Neuronal stem cell (in vitro differentiated cells): Measurements from ENCODE around the gene PSKH1.

Experiments
- DNase-seq: peaks from one replicate; pipeline ENCODE4 v3.0.0-alpha.2; 2013; ENCODE audit warnings: low spot score
- H2AFZ ChIP-seq: one replicate; pipeline ENCODE4 v1.6.1; 2013; ENCODE audit warnings: mild to moderate bottlenecking, low read length, inconsistent platforms
- H2AK5ac ChIP-seq: 2 replicates; pipeline ENCODE4 v1.6.1; 2013; ENCODE audit warnings: low read depth, mild to moderate bottlenecking, inconsistent platforms, low read length, moderate library complexity, mixed read lengths
- H2BK120ac ChIP-seq: 2 replicates; pipeline ENCODE4 v1.6.1; 2013; ENCODE audit warnings: low read depth, mild to moderate bottlenecking, inconsistent platforms, low read length, moderate library complexity, mixed read lengths
- H2BK12ac ChIP-seq: one replicate; pipeline ENCODE4 v1.6.1; 2013; ENCODE audit warnings: low read length, inconsistent platforms
- H2BK15ac ChIP-seq: 2 replicates; pipeline ENCODE4 v1.6.1; 2013; ENCODE audit warnings: mild to moderate bottlenecking, low read length, inconsistent platforms, mixed read lengths
- H2BK5ac ChIP-seq: one replicate; pipeline ENCODE4 v1.6.1; 2013; ENCODE audit warnings: inconsistent platforms, mild to moderate bottlenecking, low read length, moderate library complexity
- H3K14ac ChIP-seq: one replicate; pipeline ENCODE4 v1.6.1; 2013; ENCODE audit warnings: low read length, inconsistent platforms
- H3K18ac ChIP-seq: 2 replicates; pipeline ENCODE4 v1.6.1; 2013; ENCODE audit warnings: low read length, inconsistent platforms
- H3K23ac ChIP-seq: 2 replicates; pipeline ENCODE4 v1.6.1; 2013; ENCODE audit warnings: low read depth, mild to moderate bottlenecking, mixed read lengths, low read length, inconsistent platforms; ENCODE audit not compliant: poor library complexity
- H3K27ac ChIP-seq: replicated peaks from 3 replicates; pipeline ENCODE4 v1.5.1; 2013; ENCODE audit warnings: low read length, inconsistent platforms
- H3K27me3 ChIP-seq, 3 experiments: 2 replicates each; pipeline ENCODE4 v1.6.1; 2013; ENCODE audit warnings: low read length in 3 of 3, mild to moderate bottlenecking in 2 of 3, inconsistent platforms in 1 of 3, low read depth in 1 of 3, mixed read lengths in 1 of 3, moderate library complexity in 1 of 3; ENCODE audit not compliant: control insufficient read depth in 3 of 3, insufficient read depth in 3 of 3
- H3K36me3 ChIP-seq, 2 donors: replicated peaks in 1 of 2; 2 replicates each; pipeline ENCODE4 v1.6.1; 2013; ENCODE audit warnings: low read length in 2 of 2; ENCODE audit not compliant: control insufficient read depth in 2 of 2, insufficient read depth in 2 of 2
- H3K4ac ChIP-seq: 2 replicates; pipeline ENCODE4 v1.6.1; 2013; ENCODE audit warnings: inconsistent platforms, mild to moderate bottlenecking, low read length, moderate library complexity
- H3K4me1 ChIP-seq, 2 donors: 1 replicate in 1 of 2; 2 replicates in 1 of 2; pipeline ENCODE4 v1.6.1; 2013; ENCODE audit warnings: low read length in 2 of 2, low read depth in 1 of 2; ENCODE audit not compliant: control insufficient read depth in 2 of 2, insufficient read depth in 1 of 2
- H3K4me2 ChIP-seq: one replicate; pipeline ENCODE4 v1.6.1; 2013; ENCODE audit warnings: mild to moderate bottlenecking, low read length, inconsistent platforms; ENCODE audit not compliant: insufficient read depth, poor library complexity, severe bottlenecking
- H3K4me3 ChIP-seq, 2 donors: 2 replicates each; pipeline ENCODE4 v1.5.1; 2013; ENCODE audit warnings: low read length in 2 of 2, mild to moderate bottlenecking in 2 of 2, inconsistent platforms in 1 of 2, moderate library complexity in 1 of 2
- H3K79me1 ChIP-seq: one replicate; pipeline ENCODE4 v1.6.1; 2013; ENCODE audit warnings: low read depth, mild to moderate bottlenecking, inconsistent platforms, low read length, moderate library complexity
- H3K9ac ChIP-seq: one replicate; pipeline ENCODE4 v1.6.1; 2013; ENCODE audit warnings: mild to moderate bottlenecking, low read depth, low read length, inconsistent platforms; ENCODE audit not compliant: poor library complexity
- H3K9me3 ChIP-seq, 2 donors: replicated peaks in 1 of 2; 2 replicates each; pipeline versions ENCODE3 to v1.6.1; 2013; ENCODE audit warnings: low read length in 2 of 2, mild to moderate bottlenecking in 2 of 2, inconsistent platforms in 1 of 2, low read depth in 1 of 2, mixed read lengths in 1 of 2, moderate library complexity in 1 of 2; ENCODE audit not compliant: control insufficient read depth in 2 of 2, insufficient read depth in 1 of 2
- H4K8ac ChIP-seq: one replicate; pipeline ENCODE4 v1.6.1; 2013; ENCODE audit warnings: low read depth, mild to moderate bottlenecking, inconsistent platforms, low read length, moderate library complexity
- H4K91ac ChIP-seq: one replicate; pipeline ENCODE4 v1.6.1; 2013; ENCODE audit warnings: low read length, low read depth, mild to moderate bottlenecking, inconsistent platforms; ENCODE audit not compliant: poor library complexity
- WGBS, 2 donors: extraction: QIAGEN DNeasy Blood & Tissue Kit; methylation state at CpG; one replicate each; pipeline ENCODE4 v1.1.7; 2013; ENCODE audit warnings: missing lambda C conversion rate in 2 of 2, mixed read lengths in 1 of 2; ENCODE audit not compliant: insufficient read length in 2 of 2, insufficient replicate concordance in 1 of 2; ENCODE audit errors: extremely low coverage in 2 of 2; 5-methylcytosine and 5-hydroxymethylcytosine counted together

The PSKH1 gene

GRCh38 chr16:67942510-67943255 is 49.6 kb downstream of the PSKH1 start:
- H4K91ac ChIP-seq = no peak overlapping the region
- H3K4ac ChIP-seq = no peak overlapping the region
- peaks cover 0 to 2% of the 10 kb centered on the region in 2 donors for H3K9me3 ChIP-seq
- DNase-seq = no peak
- peak overlapping the region in 1 of 2 donors; percentile 2 for H3K4me3 ChIP-seq
- peak overlapping the region; percentile 28 for H3K18ac ChIP-seq
- H3K23ac ChIP-seq = peak overlapping the region; percentile 57
- H3K9ac ChIP-seq = peak overlapping the region; percentile 60
- WGBS, 2 donors = no CpG with 5 or more reads among the region's 27 CpGs
- H3K4me1 ChIP-seq = peaks cover 7 to 9% of the 10 kb centered on the region in 2 donors
- H2AFZ ChIP-seq = no peak overlapping the region
- H2AK5ac ChIP-seq = peak overlapping the region; percentile 81
- no peak overlapping the region for H2BK15ac ChIP-seq
- H4K8ac ChIP-seq = peak overlapping the region; percentile 82
- no peak overlapping the region for H3K4me2 ChIP-seq
- H3K14ac ChIP-seq = no peak overlapping the region
- H2BK12ac ChIP-seq = no peak overlapping the region
- no peak overlapping the region for H2BK120ac ChIP-seq
- H3K36me3 ChIP-seq = peaks cover 46 to 63% of the 10 kb centered on the region in 2 donors
- H3K27ac ChIP-seq = no peak overlapping the region
- peaks cover 18% of the 10 kb centered on the region for H3K79me1 ChIP-seq
- H2BK5ac ChIP-seq = no peak overlapping the region
- H3K27me3 ChIP-seq = no peaks in the 10 kb centered on the region

- peaks cover 7 to 9% of the 10 kb centered on the region in 2 donors for H3K4me1 ChIP-seq
- peak overlapping the region; percentile 82 for H4K8ac ChIP-seq
- H3K4me2 ChIP-seq = no peak overlapping the region
- H2BK120ac ChIP-seq = no peak overlapping the region
- no peak for DNase-seq
- H3K9me3 ChIP-seq = peaks cover 0 to 2% of the 10 kb centered on the region in 2 donors
- no peak overlapping the region for H2AFZ ChIP-seq
- no peak overlapping the region for H2AK5ac ChIP-seq
- H3K36me3 ChIP-seq = peaks cover 51 to 69% of the 10 kb centered on the region in 2 donors
- peaks cover 18% of the 10 kb centered on the region for H3K79me1 ChIP-seq
- no CpG with 5 or more reads among the region's 6 CpGs for WGBS, 2 donors
- no peak overlapping the region for H2BK5ac ChIP-seq
- no peak overlapping the region for H3K23ac ChIP-seq
- peak overlapping the region; percentile 33 for H3K18ac ChIP-seq
- H3K14ac ChIP-seq = no peak overlapping the region
- no peaks in the 10 kb centered on the region for H3K27me3 ChIP-seq
- H3K4me3 ChIP-seq = no peak overlapping the region
- H4K91ac ChIP-seq = no peak overlapping the region
- H3K4ac ChIP-seq = no peak overlapping the region
- no peak overlapping the region for H3K27ac ChIP-seq
- no peak overlapping the region for H2BK12ac ChIP-seq
- no peak overlapping the region for H2BK15ac ChIP-seq
- no peak overlapping the region for H3K9ac ChIP-seq
Measured at GRCh38 chr16:67943256-67943618, 50.2 kb downstream of the PSKH1 start.

GRCh38 chr16:67943619-67944504 is 50.8 kb downstream of the PSKH1 start, which contains the start of gene LCAT:
TSS of gene LCAT (minus strand) at chr16:67944120. CDS start at chr16:67944101, 19 bp downstream.
- H3K23ac ChIP-seq = peak within 1 kb of the TSS; percentile 94
- WGBS, 2 donors = no CpG with 5 or more reads among the region's 23 CpGs
- H3K9ac ChIP-seq = peak within 1 kb of the TSS; percentile 34
- no peak for DNase-seq
- no peak within 1 kb of the TSS for H4K91ac ChIP-seq
- no peak within 1 kb of the TSS for H3K4ac ChIP-seq
- no peak within 1 kb of the TSS for H2BK5ac ChIP-seq
- no peak within 1 kb of the TSS for H3K14ac ChIP-seq
- H2BK12ac ChIP-seq = no peak within 1 kb of the TSS
- H3K79me1 ChIP-seq = peaks cover 18% of the 10 kb centered on the region
- H3K4me3 ChIP-seq = peak within 1 kb of the TSS in 1 of 2 donors; percentile 43
- peak within 1 kb of the TSS; percentile 42 for H3K18ac ChIP-seq
- H3K27ac ChIP-seq = peak within 1 kb of the TSS; percentile 41
- peaks cover 57 to 75% of the 10 kb centered on the region in 2 donors for H3K36me3 ChIP-seq
- H2AK5ac ChIP-seq = peak within 1 kb of the TSS; percentile 81
- no peak within 1 kb of the TSS for H2BK15ac ChIP-seq
- peak within 1 kb of the TSS; percentile 82 for H4K8ac ChIP-seq
- H2AFZ ChIP-seq = no peak within 1 kb of the TSS
- no peaks in the 10 kb centered on the region for H3K27me3 ChIP-seq
- peaks cover 7 to 9% of the 10 kb centered on the region in 2 donors for H3K4me1 ChIP-seq
- H2BK120ac ChIP-seq = no peak within 1 kb of the TSS
- H3K9me3 ChIP-seq = peaks cover 0 to 2% of the 10 kb centered on the region in 2 donors
- H3K4me2 ChIP-seq = no peak within 1 kb of the TSS
